Measurements from ENCODE around the gene CIB2. TPM values are rescaled to one million over a fixed set of nuclear protein-coding genes. Genes with fewer than 3 reads are reported as not detected.

CIB2 gene
- total and polyA plus RNA-seq, 2 donors (not counting 1 experiment from before 2014, with no cell fraction given): 0.97 to 3.2 TPM

- H2AFZ ChIP-seq (ENCODE audit: insufficient read depth, low read depth, low read length, poor library complexity, severe bottlenecking): no peak overlapping the region
- peaks cover 20% of the 10 kb centered on the region for H3K4me1 Mint-ChIP-seq
- CTCF ChIA-PET: interaction anchor here (1.5 to 1.7 kb wide), 2 partner anchors 28 to 32 kb away, joined by 3 to 9 read pairs; no protein-coding TSS in a partner anchor
- peaks cover 17% of the 10 kb centered on the region for H3K79me2 ChIP-seq (ENCODE audit: control insufficient read depth, insufficient read depth, low read length)
- H3K4me2 ChIP-seq (replicated peaks; ENCODE audit: low read depth, low read length, poor library complexity, severe bottlenecking): no peak overlapping the region
- no peak overlapping the region for H3K27ac Mint-ChIP-seq
- no peak for ATAC-seq (ENCODE audit: low read depth)
- no peak overlapping the region for H3K27ac ChIP-seq (ENCODE audit: low read length in 2 of 2)
- WGBS (ENCODE audit: insufficient coverage): 91% methylated on average over 6 of the region's 8 CpGs
- TF ChIP-seq EZH2 (IDR thresholded peaks at IDR 0.05; ENCODE audit: borderline replicate concordance, insufficient read depth, low read depth, low read length, poor library complexity, severe bottlenecking) (no peak), CTCF (IDR thresholded peaks at IDR 0.05) (no peak)
- H3K4me1 ChIP-seq (ENCODE audit: control insufficient read depth in 2 of 2, insufficient read depth in 2 of 2, low read length in 2 of 2): peaks cover 17 to 22% of the 10 kb centered on the region in 2 donors
- intact Hi-C loops (cut with micrococcal nuclease): no loop called here
- no peak overlapping the region for H3K4me3 Mint-ChIP-seq
- no peak overlapping the region for H3K9ac ChIP-seq (ENCODE audit: low read length)
- DNase-seq: no peak
- H3K27me3 Mint-ChIP-seq: no peaks in the 10 kb centered on the region
- H3K9me3 ChIP-seq (ENCODE audit: control extremely low read depth in 1 of 3, control insufficient read depth in 2 of 3, insufficient read depth in 1 of 3, low read length in 2 of 3): no peaks in the 10 kb centered on the region
- H3K27me3 ChIP-seq (replicated peaks in 1 of 4; ENCODE audit: control extremely low read depth in 1 of 4, control insufficient read depth in 3 of 4, insufficient read depth in 4 of 4, low read length in 3 of 4): no peaks in the 10 kb centered on the region
- peaks cover 4% of the 10 kb centered on the region for H4K20me1 ChIP-seq (ENCODE audit: control insufficient read depth, insufficient read depth, low read length, poor library complexity, severe bottlenecking)
- no peaks in the 10 kb centered on the region for H3K9me3 Mint-ChIP-seq (ENCODE audit: insufficient read depth)
- H3K4me3 ChIP-seq (ENCODE audit: control extremely low read depth in 1 of 5, extremely low read depth in 1 of 5, insufficient read depth in 1 of 5, low read depth in 2 of 5, low read length in 4 of 5): no peak overlapping the region
- POLR2A ChIA-PET: no interaction called here
- H3K36me3 ChIP-seq (replicated peaks in 1 of 2; ENCODE audit: control extremely low read depth in 1 of 2, control insufficient read depth in 1 of 2, extremely low read depth in 1 of 2, insufficient read depth in 2 of 2, low read length in 1 of 2): no peaks in the 10 kb centered on the region
Observed at GRCh38 chr15:78080088-78080460, 51.2 kb downstream of the CIB2 start.

- CTCF ChIA-PET: interaction anchor here (1.5 to 1.7 kb wide), 2 partner anchors 29 to 32 kb away, joined by 3 to 9 read pairs; no protein-coding TSS in a partner anchor
Observed at GRCh38 chr15:78079298-78080087, 51.8 kb downstream of the CIB2 start.

More at GRCh38 chr15:78079298-78080087, 51.8 kb downstream of the CIB2 start:
- WGBS (ENCODE audit: insufficient coverage): 96% methylated on average over 10 of the region's 11 CpGs
- Mint-ChIP-seq H3K27ac (no peak overlapping the region), H3K4me1 (peaks cover 20% of the 10 kb centered on the region), H3K27me3 (no peaks in the 10 kb centered on the region), H3K4me3 (no peak overlapping the region), H3K9me3 (ENCODE audit: insufficient read depth) (no peaks in the 10 kb centered on the region)
- Histone ChIP-seq H3K4me3 (ENCODE audit: control extremely low read depth in 1 of 5, extremely low read depth in 1 of 5, insufficient read depth in 1 of 5, low read depth in 2 of 5, low read length in 4 of 5) (no peak overlapping the region), H4K20me1 (ENCODE audit: control insufficient read depth, insufficient read depth, low read length, poor library complexity, severe bottlenecking) (peaks cover 4% of the 10 kb centered on the region), H3K9me3 (ENCODE audit: control extremely low read depth in 1 of 3, control insufficient read depth in 2 of 3, insufficient read depth in 1 of 3, low read length in 2 of 3) (no peaks in the 10 kb centered on the region), H3K4me1 (ENCODE audit: control insufficient read depth in 2 of 2, insufficient read depth in 2 of 2, low read length in 2 of 2) (peaks cover 17 to 22% of the 10 kb centered on the region in 2 donors), H2AFZ (ENCODE audit: insufficient read depth, low read depth, low read length, poor library complexity, severe bottlenecking) (no peak overlapping the region), H3K79me2 (ENCODE audit: control insufficient read depth, insufficient read depth, low read length) (peaks cover 18% of the 10 kb centered on the region), H3K27me3 (replicated peaks in 1 of 4; ENCODE audit: control extremely low read depth in 1 of 4, control insufficient read depth in 3 of 4, insufficient read depth in 4 of 4, low read length in 3 of 4) (no peaks in the 10 kb centered on the region), H3K9ac (ENCODE audit: low read length) (no peak overlapping the region), H3K27ac (ENCODE audit: low read length in 2 of 2) (no peak overlapping the region), H3K4me2 (replicated peaks; ENCODE audit: low read depth, low read length, poor library complexity, severe bottlenecking) (no peak overlapping the region), H3K36me3 (replicated peaks in 1 of 2; ENCODE audit: control extremely low read depth in 1 of 2, control insufficient read depth in 1 of 2, extremely low read depth in 1 of 2, insufficient read depth in 2 of 2, low read length in 1 of 2) (no peaks in the 10 kb centered on the region)
- DNase-seq (no peak), ATAC-seq (ENCODE audit: low read depth) (no peak)
- intact Hi-C loops (cut with micrococcal nuclease): loop anchor here (5.0 kb wide), 1 partner anchor 892 kb away; no protein-coding TSS in a partner anchor
- TF ChIP-seq EZH2 (IDR thresholded peaks at IDR 0.05; ENCODE audit: borderline replicate concordance, insufficient read depth, low read depth, low read length, poor library complexity, severe bottlenecking): no peak
- TF ChIP-seq CTCF (IDR thresholded peaks at IDR 0.05): no peak
- POLR2A ChIA-PET: interaction anchor here (0.6 kb wide), 1 partner anchor 23 kb away, joined by 12 read pairs; no protein-coding TSS in a partner anchor
